ENCODE data around the gene CD7. TPM values are rescaled to one million over a fixed set of nuclear protein-coding genes. Genes with fewer than 3 reads are reported as not detected.
"Not testable (repeated sequence)": the region's sequence is repeated elsewhere in the genome, so short reads cannot be mapped to it uniquely, and the experiment has no call there.

Gene CD7
- total and polyA plus RNA-seq, 7 donors, result 0.60 to 38.3 (median 4.3) TPM; not detected in 2

DNA sequence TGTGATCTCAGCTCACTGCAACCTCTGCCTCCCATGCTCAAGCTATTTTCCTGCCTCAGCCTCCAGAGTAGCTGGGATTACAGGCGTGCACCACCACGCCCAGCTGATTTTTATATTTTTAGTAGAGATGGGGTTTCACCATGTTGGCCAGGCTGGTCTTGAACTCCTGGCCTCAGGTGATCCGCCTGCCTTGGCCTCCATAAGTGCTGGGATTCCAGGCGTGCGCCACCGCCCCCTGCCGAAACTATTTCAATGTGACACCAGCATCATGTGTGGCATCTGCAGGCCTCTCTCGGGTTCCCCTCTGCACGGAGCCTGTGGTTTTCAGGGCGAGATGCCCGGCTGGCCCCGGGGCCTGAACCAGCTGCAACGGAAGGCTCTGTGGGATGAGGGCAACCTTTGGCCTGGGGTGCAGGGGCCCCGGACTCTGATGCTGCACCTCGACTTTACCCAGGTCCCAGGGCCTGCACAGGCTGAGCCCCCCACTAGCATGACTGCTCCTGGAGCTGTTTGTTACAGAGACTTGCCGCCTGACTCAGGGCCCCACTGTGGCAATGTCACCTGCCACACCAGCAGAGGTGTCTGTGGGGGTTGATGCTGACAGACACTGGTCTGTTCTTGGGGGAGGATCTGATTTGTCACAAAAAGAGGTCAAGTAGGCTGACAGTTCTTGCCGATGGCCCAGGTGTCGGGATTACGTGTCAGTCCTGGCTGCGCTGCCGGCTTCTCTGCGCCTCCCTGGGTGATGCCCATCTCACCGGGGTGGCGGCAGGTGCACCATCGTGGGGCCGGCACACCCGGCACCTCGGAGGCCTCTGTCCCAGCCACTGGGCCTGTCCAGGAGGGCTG, 33.0 kb upstream of the CD7 start:
- 80 to 81% methylated on average over 28 of the region's 28 CpGs for WGBS, 2 donors

DNA sequence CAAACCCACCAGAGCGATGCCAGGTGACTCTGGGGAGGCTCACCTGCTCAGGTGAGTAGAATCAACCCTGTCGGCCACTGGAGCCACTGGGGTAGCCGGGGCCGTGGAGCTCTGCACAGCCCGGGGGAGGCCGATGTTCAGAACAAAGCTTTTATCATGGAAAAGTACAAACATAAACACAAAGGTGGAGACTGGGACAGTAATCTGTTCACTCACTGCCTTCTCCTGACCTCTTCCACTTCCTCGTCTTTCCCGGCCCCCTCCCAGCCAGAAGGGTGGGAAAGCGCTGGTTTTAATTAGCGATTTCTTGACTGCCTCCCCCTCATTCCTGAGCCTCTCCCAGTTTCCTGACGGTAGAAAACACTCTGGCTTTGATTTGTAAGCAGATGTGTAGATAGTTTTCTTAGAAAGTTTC, 31.9 kb upstream of the CD7 start:
- TF ChIP-seq POLR2AphosphoS5 (IDR thresholded peaks at IDR 0.05) (no peak), POLR2A (IDR thresholded peaks at IDR 0.05) (no peak), CTCF (IDR thresholded peaks at IDR 0.05) (no peak), EP300 (IDR thresholded peaks at IDR 0.05) (no peak)
- H3K9me3 ChIP-seq, result no peaks in the 10 kb centered on the region
- peaks cover 0 to 10% (median 0%) of the 10 kb centered on the region in 3 donors for H3K27me3 ChIP-seq
- no peak overlapping the region for H3K27ac ChIP-seq
- 24 to 54% methylated on average over 11 of the region's 11 CpGs for WGBS, 2 donors
- no peak overlapping the region for H3K4me3 ChIP-seq
- intact Hi-C loops (cut with DNase I), result no loop called here
- H3K4me1 ChIP-seq, result peaks cover 0 to 11% (median 0%) of the 10 kb centered on the region in 4 donors
- no peak for DNase-seq
- no peaks in the 10 kb centered on the region for H3K36me3 ChIP-seq

More for the DNA sequence above, 33.0 kb upstream of the CD7 start:
- no peaks in the 10 kb centered on the region for H3K9me3 ChIP-seq
- H3K27me3 ChIP-seq, result peaks cover 0 to 10% (median 0%) of the 10 kb centered on the region in 3 donors
- TF ChIP-seq POLR2AphosphoS5 (IDR thresholded peaks at IDR 0.05) (no peak), CTCF (IDR thresholded peaks at IDR 0.05) (no peak), POLR2A (IDR thresholded peaks at IDR 0.05) (no peak), EP300 (IDR thresholded peaks at IDR 0.05) (no peak)
- intact Hi-C loops (cut with DNase I), result loop anchor here (2.0 to 10.0 kb wide), 6 partner anchors 64 to 426 kb away; no protein-coding TSS in a partner anchor
- H3K4me1 ChIP-seq, result peaks cover 0 to 11% (median under 1%) of the 10 kb centered on the region in 4 donors
- no peaks in the 10 kb centered on the region for H3K36me3 ChIP-seq
- no peak for DNase-seq
- H3K4me3 ChIP-seq, result no peak overlapping the region
- H3K27ac ChIP-seq, result no peak overlapping the region

GRCh38 chr17:82348866-82349265, 31.5 kb upstream of the CD7 start:
- no peak overlapping the region for H3K4me3 ChIP-seq
- H3K36me3 ChIP-seq, result no peaks in the 10 kb centered on the region
- H3K27me3 ChIP-seq, result peaks cover 0 to 10% (median 0%) of the 10 kb centered on the region in 3 donors
- no peak overlapping the region for H3K27ac ChIP-seq
- 53 to 70% methylated on average over 11 of the region's 11 CpGs for WGBS, 2 donors
- TF ChIP-seq CTCF (IDR thresholded peaks at IDR 0.05) (no peak), EP300 (IDR thresholded peaks at IDR 0.05) (no peak), POLR2A (IDR thresholded peaks at IDR 0.05) (no peak), POLR2AphosphoS5 (IDR thresholded peaks at IDR 0.05) (no peak)
- intact Hi-C loops (cut with DNase I), result no loop called here
- DNase-seq, result no peak
- H3K4me1 ChIP-seq, result peaks cover 0 to 11% (median 0%) of the 10 kb centered on the region in 4 donors
- no peaks in the 10 kb centered on the region for H3K9me3 ChIP-seq

- Histone ChIP-seq H3K4me3 (no peak overlapping the region), H3K4me1 (peaks cover 0 to 11% (median 0%) of the 10 kb centered on the region in 4 donors), H3K27me3 (peaks cover 0 to 10% (median 0%) of the 10 kb centered on the region in 3 donors), H3K9me3 (no peaks in the 10 kb centered on the region), H3K36me3 (no peaks in the 10 kb centered on the region), H3K27ac (no peak overlapping the region)
- intact Hi-C loops (cut with DNase I), result no loop called here
- TF ChIP-seq POLR2AphosphoS5 (IDR thresholded peaks at IDR 0.05) (no peak), POLR2A (IDR thresholded peaks at IDR 0.05) (no peak), EP300 (IDR thresholded peaks at IDR 0.05) (no peak), CTCF (IDR thresholded peaks at IDR 0.05) (no peak)
- WGBS, 2 donors, result 52 to 78% methylated on average over 9 of the region's 9 CpGs
- no peak for DNase-seq
Observed at GRCh38 chr17:82348434-82348833, 31.0 kb upstream of the CD7 start.

- Histone ChIP-seq H3K27me3 (peaks cover 0 to 10% (median 0%) of the 10 kb centered on the region in 3 donors), H3K4me1 (peaks cover 0 to 11% (median 0%) of the 10 kb centered on the region in 4 donors)
- intact Hi-C loops (cut with DNase I); DNase-seq; H3K4me3 ChIP-seq; H3K9me3 ChIP-seq; H3K27ac ChIP-seq; H3K36me3 ChIP-seq: not testable (repeated sequence)
- 70 to 89% methylated on average over 11 of the region's 11 CpGs for WGBS, 2 donors
Observed at GRCh38 chr17:82347994-82348393, 30.6 kb upstream of the CD7 start.
